KG1 (cell line): Measurements from ENCODE around the gene FBRS.
A peak's percentile ranks its signal among the peaks of the same experiment; 100 is the strongest.
"Not testable (repeated sequence)": the region's sequence is repeated elsewhere in the genome, so short reads cannot be mapped to it uniquely, and the experiment has no call there.

ENCODE experiments used
- DNase-seq: peaks from one replicate; lab custom pipeline; 2025; lab: John Stamatoyannopoulos, UW

The FBRS gene

GRCh38 chr16:30665155-30665829 lies 7.1 kb downstream of the FBRS start:
- DNase-seq = no peak

DNA sequence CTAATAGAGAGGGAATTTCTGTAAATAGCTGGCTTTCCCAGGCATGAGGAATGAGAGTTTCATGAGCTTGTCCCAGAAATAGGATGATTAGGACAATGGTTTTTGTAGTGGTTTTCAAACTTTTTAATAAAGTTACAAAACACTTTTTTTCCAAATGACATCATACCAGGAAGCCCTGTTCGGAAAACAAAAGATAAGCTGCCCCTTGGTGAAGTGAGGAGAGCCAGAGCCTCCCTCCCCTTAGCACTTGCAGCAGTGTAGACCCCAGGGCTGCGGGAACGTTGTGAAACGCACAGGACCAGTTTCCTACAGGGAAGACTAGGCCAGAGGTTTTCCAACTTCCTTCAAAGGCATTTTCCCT lies 7.6 kb downstream of the FBRS start:
- DNase-seq = no peak

DNA sequence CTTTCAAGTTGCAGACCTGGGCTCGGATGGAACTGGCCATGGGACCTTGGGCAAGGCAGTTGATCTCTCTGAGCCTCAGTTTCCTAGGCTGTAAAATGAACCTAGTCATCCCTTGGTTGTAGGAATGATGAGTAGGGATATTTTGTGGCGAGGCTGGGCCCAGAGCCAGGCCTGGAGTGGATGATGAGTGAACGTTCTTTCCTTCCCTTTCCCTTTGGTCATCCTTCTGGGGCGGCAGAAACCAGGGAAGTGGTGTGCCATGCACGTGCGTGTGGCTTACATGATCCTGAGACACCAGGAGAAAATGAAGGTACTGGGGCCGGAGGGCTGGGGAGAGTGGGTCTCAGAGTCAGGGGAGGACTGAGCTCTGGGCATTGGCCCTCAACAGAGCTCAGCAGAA lies 8.4 kb downstream of the FBRS start:
- DNase-seq = no peak

DNA sequence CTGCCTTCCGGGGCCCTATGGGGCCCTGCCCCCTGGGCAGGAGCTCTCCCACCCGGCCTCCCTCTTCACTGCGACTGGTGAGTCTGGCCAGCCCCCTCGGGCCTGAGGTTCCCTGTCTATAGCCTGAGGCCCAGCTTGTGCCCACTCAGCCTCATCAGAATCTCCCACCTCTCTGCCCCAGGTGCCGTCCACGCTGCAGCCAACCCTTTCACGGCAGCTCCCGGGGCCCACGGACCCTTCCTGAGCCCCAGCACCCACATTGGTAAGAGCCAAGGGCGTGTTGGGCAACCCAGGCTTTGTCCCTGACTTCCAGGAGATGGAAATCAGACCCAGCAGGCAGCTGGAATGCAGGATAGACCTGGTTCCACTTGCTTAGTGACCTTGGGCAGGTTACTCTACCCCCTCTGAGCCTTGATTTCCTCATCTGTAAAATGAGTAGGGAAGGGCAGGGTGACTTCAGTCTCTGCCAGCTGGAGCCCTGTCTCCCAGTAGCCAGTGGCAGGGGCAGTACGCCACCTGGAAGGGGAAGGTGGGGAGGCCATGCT lies 9.2 kb downstream of the FBRS start:
- no peak for DNase-seq

GRCh38 chr16:30668393-30668792 lies 10.2 kb downstream of the FBRS start:
- no peak for DNase-seq

GRCh38 chr16:30669026-30669902 lies 11.0 kb downstream of the FBRS start:
- no peak for DNase-seq

DNA sequence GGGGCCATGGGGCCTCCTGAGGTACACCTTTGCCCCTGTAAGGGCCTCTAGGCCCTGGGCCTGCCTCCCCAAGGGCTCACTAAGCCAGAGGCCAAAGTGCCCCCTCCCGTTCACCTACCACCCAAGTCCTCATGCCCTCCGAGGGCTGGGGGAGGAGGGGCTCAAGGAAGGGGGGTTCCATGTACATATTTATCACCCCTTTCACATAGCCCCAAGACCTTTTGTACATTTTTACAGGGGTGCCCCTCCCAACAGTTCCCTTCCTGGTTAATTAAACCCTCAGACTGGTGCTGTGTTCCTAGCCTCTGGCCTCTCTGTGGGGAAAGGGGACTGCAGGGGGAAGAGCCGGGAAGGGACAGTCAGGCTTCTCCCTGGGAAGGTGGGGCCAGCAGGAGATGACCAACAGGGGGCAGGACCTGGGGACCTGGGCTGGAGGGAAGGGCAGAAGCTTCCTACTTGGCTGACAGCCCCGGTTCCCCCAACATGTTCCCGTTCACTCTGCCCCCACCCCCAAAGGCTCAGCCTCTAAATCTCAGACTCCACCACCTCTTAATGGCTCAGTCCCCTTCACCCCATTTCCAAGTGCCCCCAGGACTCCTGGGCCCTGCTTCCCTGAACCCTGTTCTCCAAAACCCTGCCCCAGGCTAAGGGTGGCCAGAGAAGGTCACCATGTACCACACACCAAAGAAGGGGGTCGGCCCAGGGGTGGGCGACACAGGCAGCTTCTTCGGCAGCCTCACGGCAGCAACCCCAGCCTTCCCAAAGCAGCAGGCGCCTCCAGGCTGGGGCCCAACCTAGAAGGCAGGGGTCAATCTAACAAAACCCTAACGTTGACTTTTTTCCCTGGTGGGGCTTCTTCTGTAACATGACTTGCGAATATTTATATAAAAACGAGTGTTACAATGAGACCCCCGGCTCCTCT lies 11.9 kb downstream of the FBRS start:
- DNase-seq = no peak

- no peak for DNase-seq
Measured at GRCh38 chr16:30675143-30675542, 16.9 kb downstream of the FBRS start.

DNA sequence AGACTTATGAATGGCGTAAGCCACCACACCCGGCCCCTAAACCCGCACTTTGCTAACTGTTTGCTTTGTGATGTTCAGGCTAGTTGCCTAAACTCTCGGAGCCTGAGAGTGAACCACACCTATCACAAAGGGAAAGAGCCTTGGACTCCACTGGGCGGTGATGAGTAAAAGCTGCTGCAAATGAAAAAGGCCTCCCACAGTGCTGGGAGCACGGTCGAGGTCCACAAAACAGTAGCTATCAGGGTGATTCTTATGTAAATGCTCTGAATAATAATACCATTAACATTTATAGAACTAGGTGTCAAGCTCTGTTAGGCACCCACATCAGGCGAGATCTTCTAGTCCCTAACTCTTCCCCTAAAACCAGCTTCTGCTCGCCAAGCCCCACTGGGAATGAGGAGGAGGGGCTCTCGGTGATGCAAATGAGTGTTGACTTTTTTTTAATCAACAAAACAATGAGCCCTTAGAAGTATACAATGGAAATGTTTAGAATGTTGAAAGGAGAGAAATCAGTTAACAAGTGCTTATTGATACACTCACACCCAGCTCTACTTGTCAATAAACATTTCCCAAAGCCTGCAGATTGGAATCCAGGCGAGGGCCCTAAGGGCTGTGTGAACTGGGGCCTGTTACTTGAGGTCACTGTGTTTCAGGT lies 19.8 kb downstream of the FBRS start:
- no peak for DNase-seq

DNA sequence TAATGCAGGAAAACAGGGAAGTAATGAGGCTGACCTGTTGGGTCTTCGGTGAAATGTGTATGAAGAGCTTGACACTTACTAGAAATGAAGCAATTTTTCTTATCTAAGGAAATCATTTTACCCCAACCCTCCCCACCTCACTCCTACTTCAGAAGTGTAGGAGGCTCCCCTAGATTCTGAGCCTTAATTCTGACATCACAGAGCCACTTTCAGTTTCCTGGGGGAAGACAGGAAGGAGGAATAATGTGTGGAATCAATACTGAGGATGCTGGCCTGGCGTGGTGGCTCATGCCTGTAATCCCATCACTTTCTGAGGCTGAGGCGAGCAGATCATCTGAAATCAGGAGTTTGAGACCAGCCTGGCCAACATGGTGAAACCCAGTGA lies 20.3 kb downstream of the FBRS start:
- DNase-seq = no peak

- no peak for DNase-seq
Measured at GRCh38 chr16:30680326-30680725, 22.1 kb downstream of the FBRS start.

GRCh38 chr16:30688701-30689100 lies 30.5 kb downstream of the FBRS start:
- no peak for DNase-seq

DNA sequence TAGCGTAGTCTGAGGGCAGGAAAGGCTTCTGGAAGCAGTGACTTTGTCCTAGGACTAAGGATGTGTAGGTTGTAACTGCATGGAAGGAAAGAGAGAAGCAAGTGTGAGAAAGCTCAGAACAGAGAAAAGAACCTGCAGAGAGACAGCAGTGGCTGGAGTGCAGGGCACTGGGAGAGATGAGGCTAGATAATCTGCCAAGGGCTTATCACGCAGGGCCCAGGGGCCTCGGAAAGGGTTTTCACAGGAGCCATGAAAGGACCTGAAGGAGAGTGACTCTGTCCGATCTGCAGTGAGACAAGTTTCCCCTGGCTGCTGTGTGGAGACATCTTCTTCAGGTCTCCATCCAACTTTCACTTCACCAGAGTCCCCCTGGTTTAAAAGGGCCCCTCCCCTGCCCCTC lies 33.7 kb downstream of the FBRS start:
- DNase-seq = no peak

DNA sequence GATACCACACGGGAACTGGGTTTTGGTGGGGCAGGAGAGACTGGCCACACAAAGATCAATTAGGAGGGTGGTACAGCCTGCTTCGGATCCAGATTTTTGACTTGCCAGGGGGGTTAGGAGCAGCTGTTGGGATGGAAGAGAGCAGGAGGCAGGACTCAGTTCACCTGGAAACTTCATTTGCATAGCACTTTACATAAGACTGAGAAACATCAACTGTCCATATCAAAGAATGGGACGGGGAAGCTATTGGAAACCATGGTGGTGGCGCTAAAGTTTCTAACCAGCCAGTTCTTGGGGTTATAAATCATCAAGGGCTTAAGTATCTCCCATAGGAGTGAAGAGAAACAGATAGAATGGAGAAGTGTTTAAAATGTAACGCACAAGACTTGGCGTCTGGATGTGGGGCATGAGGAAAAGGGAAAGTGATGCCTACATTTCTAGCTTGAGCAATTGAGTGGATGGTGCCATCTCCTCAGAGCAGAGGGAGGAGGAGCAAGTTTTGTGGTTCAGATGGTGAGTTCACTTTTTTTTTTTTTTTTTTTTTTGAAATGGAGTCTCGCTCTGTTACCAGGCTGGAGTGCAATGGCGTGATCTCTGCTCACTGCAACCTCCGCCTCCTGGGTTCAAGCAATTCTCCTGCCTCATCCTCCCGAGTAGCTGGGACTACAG lies 34.3 kb downstream of the FBRS start:
- DNase-seq = no peak

DNA sequence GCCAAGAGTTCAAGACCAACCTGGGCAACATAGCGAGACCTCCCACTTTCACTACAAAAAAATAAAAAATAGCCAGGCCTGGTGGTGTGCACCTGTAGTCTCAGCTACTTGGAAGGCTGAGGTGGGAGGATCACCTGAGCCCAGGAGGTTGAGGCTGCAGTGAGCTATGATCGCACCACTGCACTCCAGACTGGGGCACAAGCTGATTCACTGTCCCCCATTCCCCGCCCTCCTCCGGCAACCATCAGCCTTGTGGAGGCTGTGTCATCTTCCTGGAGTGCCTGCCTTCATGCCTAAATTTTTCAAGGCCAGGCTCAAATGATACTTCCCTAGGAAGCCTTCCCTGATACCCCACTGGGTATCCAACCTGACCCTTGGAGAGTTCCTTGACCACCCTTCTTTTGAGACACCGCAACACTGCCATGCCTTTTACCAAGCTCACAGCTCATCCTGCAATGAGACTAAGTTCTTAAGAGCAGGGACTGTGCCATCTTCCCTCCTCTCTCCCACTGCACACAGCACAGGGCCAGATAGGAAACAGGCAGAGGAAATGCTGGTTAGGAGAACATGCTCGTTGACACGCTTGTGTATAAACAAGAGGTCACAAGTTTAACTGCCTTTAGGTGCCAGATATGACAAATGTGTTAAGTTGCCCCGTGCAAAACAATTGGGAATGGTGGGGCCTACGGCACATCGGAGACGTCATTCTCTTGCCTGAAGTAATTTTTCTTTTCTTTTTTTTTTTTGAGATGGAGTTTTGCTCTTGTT lies 36.9 kb downstream of the FBRS start:
- DNase-seq = no peak

- DNase-seq = not testable (repeated sequence)
Measured at GRCh38 chr16:30696646-30697045, 38.4 kb downstream of the FBRS start.

DNA sequence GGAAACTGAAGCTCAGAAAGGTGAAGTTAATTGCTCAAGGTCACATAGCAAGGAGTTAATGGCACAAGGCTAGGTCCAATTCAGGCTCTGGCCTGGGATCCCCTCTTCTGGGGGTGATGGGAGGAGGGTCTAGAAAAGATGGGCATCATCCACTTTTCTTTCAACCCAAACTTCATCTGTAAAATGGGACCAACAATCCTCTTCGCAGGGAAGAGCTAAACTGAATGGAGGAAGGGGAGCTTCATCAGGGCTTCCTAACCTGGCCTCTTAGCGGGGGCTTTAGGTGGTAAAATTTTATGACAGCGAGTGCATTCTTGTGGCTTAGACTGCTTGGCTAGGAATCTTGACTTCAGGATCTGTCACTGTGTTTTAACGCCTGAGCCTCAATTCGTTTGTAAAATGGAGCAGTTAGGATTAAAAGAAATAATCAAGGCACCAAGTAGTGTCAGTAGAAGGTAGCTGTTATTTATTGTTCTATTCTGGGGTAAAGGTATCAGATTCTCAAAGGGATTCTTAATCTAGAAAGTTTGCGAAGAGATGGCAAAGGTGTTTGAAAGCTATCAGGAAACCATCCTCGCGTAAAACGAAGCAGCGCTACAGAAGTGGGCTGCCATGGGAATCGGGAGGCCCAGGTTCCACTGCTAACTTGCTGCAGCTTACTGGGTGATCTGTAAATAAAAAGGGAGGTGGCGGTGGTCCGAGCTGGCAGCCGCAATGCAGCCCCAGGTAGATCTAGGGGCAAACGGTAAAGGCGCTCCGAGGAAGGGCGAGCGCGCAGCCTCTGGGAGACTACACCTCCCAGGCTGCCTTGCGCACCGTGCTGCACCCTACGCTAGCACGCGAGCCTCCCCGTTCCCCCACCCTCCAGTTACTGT lies 39.3 kb downstream of the FBRS start:
- no peak for DNase-seq

DNA sequence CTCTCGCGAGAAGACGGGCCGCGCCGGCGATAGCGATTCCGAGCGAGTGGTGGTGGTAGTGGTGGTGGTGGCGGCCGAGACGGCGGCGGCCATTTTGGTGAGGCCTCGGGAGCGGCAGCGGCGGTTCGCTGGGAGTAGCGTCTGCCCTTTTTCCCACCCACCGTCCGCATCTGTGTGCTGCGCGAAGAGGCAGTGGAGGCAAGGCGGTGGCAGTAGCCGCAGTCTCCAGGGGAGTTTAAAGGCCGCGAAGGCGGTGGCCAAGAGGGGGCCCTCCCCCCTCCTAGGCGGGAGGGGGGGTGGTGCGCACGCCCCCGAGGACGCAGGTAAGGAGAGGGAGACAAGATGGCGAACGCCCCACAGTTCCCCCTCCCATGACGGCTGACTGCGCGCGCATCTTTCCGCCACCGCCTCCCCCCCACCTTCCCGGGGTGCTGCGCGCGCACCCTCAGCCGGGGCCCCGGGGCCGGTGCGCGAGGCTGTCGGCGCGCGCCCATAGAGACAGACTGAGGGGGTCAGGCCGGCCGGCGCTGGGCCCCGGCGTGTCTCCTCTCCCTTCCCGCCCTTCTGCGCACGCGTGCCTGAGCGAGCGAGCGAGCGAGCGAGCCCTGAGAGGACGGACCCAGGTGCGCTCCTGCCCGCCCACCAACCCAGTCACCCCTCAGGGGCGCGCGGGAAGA lies 40.0 kb downstream of the FBRS start:
- peak; percentile 94 for DNase-seq
